Caki2 (cell line): Measurements from ENCODE around the gene INAFM1. TPM values are rescaled to one million over a fixed set of nuclear protein-coding genes. Genes with fewer than 3 reads are reported as not detected.
"Not testable (repeated sequence)": the region's sequence is repeated elsewhere in the genome, so short reads cannot be mapped to it uniquely, and the experiment has no call there.

Experiments
- DNase-seq: peaks from one replicate; pipeline ENCODE4 v3.0.0-alpha.2; 2015; ENCODE audit warnings: low read depth
- in situ Hi-C: cut with HindIII; loops from 2 replicates; pipeline ENCODE4 v1.10.0; 2016; ENCODE audit warnings: low sequenced_read_pairs, low pct_unique_long_range_greater_than_20kb, mixed read lengths
- total RNA-seq: library from RNA; depleted of rRNA; stranded (reverse); fragments of >200 nt; shearing (Covaris generic); gene quantifications from 2 replicates; pipeline ENCODE4 v1.2.3, GENCODE V29; 2014; ENCODE audit warnings: low replicate concordance

Gene INAFM1
- total RNA-seq, 1 experiment from 2014 or later: 5.0 TPM

GRCh38 chr19:47284324-47284899 lies 9.7 kb downstream of the INAFM1 start:
- DNase-seq: peak; percentile 71
- in situ Hi-C loops: no loop called here

GRCh38 chr19:47296036-47296435 lies 21.4 kb downstream of the INAFM1 start:
- DNase-seq: peak; percentile 59
- in situ Hi-C loops: no loop called here

GRCh38 chr19:47300867-47301266 lies 26.2 kb downstream of the INAFM1 start:
- in situ Hi-C loops, DNase-seq: not testable (repeated sequence)

GRCh38 chr19:47302249-47302648 lies 27.6 kb downstream of the INAFM1 start:
- in situ Hi-C loops: no loop called here
- DNase-seq: peak; percentile 25

- DNase-seq: no peak
- in situ Hi-C loops: no loop called here
Measured at GRCh38 chr19:47303966-47304365, 29.3 kb downstream of the INAFM1 start.

- DNase-seq: peak; percentile 84
- in situ Hi-C loops: no loop called here
Measured at GRCh38 chr19:47305309-47305751, 30.6 kb downstream of the INAFM1 start.

GRCh38 chr19:47306303-47306702 lies 31.6 kb downstream of the INAFM1 start:
- in situ Hi-C loops: no loop called here

GRCh38 chr19:47309038-47309437 lies 34.4 kb downstream of the INAFM1 start:
- no peak for DNase-seq
- in situ Hi-C loops: no loop called here

More at GRCh38 chr19:47306303-47306702, 31.6 kb downstream of the INAFM1 start:
- DNase-seq: no peak

GRCh38 chr19:47309608-47310007 lies 34.9 kb downstream of the INAFM1 start, which contains the start of gene C5AR1:
Gene C5AR1 (plus strand): TSS chr19:47309861. CDS start chr19:47309896, 35 bp downstream.
- in situ Hi-C loops: no loop called here
- DNase-seq: no peak

GRCh38 chr19:47310323-47310722 lies 35.6 kb downstream of the INAFM1 start:
- in situ Hi-C loops: no loop called here
- no peak for DNase-seq

GRCh38 chr19:47310819-47311218 lies 36.1 kb downstream of the INAFM1 start:
- DNase-seq: no peak
- in situ Hi-C loops: no loop called here

- DNase-seq: no peak
- in situ Hi-C loops: no loop called here
Measured at GRCh38 chr19:47312366-47313006, 37.8 kb downstream of the INAFM1 start.

GRCh38 chr19:47313754-47314295 lies 39.1 kb downstream of the INAFM1 start:
- no peak for DNase-seq
- in situ Hi-C loops: no loop called here

- in situ Hi-C loops: no loop called here
- peak; percentile 91 for DNase-seq
Measured at GRCh38 chr19:47315125-47315821, 40.6 kb downstream of the INAFM1 start.

GRCh38 chr19:47316513-47316912 lies 41.8 kb downstream of the INAFM1 start:
- no peak for DNase-seq
- in situ Hi-C loops: no loop called here

GRCh38 chr19:47319923-47320871 lies 45.5 kb downstream of the INAFM1 start:
- no peak for DNase-seq
- in situ Hi-C loops: no loop called here

- in situ Hi-C loops: no loop called here
- DNase-seq: no peak
Measured at GRCh38 chr19:47321630-47322029, 46.9 kb downstream of the INAFM1 start.

GRCh38 chr19:47322058-47322457 lies 47.4 kb downstream of the INAFM1 start:
- no peak for DNase-seq
- in situ Hi-C loops: no loop called here
